Measurements from ENCODE around the gene INHBE. TPM values are rescaled to one million over a fixed set of nuclear protein-coding genes. Genes with fewer than 3 reads are reported as not detected.

Gene INHBE
- total and polyA plus RNA-seq, 7 donors, result 0.18 to 6.8 (median 0.57) TPM

DNA sequence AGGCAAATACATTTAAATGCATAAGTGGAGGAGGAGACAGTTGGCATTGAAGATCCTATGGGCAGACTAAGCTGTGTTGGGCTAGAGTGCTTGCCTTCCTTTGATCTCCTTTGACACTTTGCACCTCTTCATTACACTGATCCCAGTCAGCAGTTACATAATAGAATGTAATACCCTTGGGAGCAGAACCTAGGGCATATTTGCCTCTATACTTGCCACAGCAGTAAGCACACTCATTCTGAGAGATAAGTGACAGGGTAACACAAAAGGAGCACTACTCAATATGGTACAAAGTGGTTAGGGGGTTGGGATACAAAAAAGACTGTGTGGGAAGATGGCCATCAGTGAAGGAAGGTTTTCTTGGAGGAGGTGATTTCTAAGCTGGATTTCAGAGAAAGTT is 41.7 kb downstream of the INHBE start:
- H3K27me3 ChIP-seq (ENCODE audit: insufficient read depth in 3 of 3, low read length in 2 of 3), result no peaks in the 10 kb centered on the region
- intact Hi-C loops (cut with DNase I), result no loop called here
- DNase-seq (no peak), ATAC-seq (no peak)
- TF ChIP-seq, protein P1, sequence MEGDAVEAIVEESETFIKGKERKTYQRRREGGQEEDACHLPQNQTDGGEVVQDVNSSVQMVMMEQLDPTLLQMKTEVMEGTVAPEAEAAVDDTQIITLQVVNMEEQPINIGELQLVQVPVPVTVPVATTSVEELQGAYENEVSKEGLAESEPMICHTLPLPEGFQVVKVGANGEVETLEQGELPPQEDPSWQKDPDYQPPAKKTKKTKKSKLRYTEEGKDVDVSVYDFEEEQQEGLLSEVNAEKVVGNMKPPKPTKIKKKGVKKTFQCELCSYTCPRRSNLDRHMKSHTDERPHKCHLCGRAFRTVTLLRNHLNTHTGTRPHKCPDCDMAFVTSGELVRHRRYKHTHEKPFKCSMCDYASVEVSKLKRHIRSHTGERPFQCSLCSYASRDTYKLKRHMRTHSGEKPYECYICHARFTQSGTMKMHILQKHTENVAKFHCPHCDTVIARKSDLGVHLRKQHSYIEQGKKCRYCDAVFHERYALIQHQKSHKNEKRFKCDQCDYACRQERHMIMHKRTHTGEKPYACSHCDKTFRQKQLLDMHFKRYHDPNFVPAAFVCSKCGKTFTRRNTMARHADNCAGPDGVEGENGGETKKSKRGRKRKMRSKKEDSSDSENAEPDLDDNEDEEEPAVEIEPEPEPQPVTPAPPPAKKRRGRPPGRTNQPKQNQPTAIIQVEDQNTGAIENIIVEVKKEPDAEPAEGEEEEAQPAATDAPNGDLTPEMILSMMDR (IDR thresholded peaks at IDR 0.05), result no peak
- H3K27ac ChIP-seq, result no peak overlapping the region
- H3K9me3 ChIP-seq, result no peaks in the 10 kb centered on the region
- H3K36me3 ChIP-seq (ENCODE audit: insufficient read depth in 1 of 2, low read depth in 1 of 2), result peaks cover 19 to 68% of the 10 kb centered on the region in 2 donors
- no peak overlapping the region for H3K4me3 ChIP-seq
- H3K4me1 ChIP-seq, result no peaks in the 10 kb centered on the region

DNA sequence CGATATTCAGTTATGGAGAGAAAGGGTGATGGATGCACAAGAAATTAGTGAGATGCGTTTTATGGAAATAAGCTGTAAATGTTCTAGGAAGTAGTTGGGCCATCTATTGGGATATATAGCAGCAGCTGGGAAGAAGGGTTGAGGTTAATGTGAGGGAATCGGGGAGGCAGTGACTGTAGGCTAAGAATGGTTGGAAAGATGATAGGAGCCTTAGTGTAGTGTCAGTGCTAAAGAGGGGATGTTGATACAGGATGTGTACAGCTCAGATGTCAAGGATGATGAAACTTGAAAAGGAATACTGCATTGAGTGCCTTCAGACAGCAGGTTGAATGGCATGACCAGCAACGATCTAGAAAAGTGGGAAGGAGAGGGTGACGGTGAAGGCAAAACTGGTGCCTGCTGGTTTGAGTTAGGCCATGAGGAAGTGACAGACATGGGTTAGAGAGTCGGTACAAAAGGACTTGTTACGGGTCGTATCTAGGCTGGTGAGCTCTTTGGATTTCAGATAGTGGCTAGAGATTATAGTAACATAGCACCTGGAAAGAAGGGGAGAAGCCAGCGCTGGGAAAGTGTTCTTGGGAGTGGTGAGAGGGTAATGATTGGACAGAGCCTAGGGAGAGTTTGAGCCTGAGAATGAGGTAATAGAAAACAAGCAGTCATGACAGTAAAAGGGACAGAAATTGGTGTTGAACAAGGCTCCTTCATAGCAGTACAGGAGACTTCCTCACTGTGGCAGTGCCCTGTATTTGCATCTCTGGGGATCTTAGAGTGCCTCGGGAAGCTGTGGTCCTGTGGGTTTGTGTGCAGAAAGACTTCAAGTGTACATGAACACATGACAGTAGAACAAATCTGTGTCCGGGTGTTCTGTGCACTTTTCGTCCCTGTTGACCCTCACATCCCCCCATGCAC is 42.4 kb downstream of the INHBE start:
- WGBS, 3 donors, result 83 to 95% (median 92%) methylated on average over 12 of the region's 12 CpGs
- Histone ChIP-seq H3K27ac (no peak overlapping the region), H3K9me3 (no peaks in the 10 kb centered on the region), H3K4me3 (no peak overlapping the region), H3K36me3 (ENCODE audit: insufficient read depth in 1 of 2, low read depth in 1 of 2) (peaks cover 23 to 72% of the 10 kb centered on the region in 2 donors), H3K4me1 (no peaks in the 10 kb centered on the region), H3K27me3 (ENCODE audit: insufficient read depth in 3 of 3, low read length in 2 of 3) (no peaks in the 10 kb centered on the region)
- intact Hi-C loops (cut with DNase I), result no loop called here
- ATAC-seq (peak in 2 of 4 donors; percentile 14 to 42), DNase-seq (no peak)
- TF ChIP-seq, protein P1 (IDR thresholded peaks at IDR 0.05), result no peak

DNA sequence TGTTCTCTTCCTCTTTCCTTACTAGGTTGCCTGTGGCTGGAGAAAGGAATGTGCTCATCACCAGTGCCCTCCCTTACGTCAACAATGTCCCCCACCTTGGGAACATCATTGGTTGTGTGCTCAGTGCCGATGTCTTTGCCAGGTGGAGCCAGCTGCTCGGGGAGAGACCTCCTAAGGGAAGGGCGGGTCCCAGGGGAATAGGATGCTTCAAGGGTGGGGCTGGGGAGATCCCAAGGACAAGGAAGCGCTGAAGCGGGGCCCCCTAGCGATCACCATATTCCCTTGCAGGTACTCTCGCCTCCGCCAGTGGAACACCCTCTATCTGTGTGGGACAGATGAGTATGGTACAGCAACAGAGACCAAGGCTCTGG is 43.0 kb downstream of the INHBE start:
- ATAC-seq, result no peak

DNA sequence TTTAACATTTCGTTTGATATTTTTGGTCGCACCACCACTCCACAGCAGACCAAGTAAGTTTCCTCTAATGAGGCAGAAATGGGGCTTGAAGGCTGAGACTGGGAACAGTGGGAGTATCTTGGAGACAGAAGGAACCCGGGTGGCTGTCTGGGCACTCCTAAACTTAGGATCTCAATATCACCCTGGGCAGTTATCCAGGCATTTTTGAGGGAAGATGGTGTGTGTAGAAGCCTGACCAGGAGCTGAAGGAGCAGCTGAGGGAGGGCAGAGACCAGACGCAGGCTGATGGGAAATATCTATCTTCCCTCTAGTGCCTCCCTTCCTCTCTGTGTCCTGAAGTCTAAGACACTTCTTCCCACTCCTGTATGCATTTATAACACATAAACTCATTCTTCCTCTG is 43.5 kb downstream of the INHBE start:
- no peaks in the 10 kb centered on the region for H3K9me3 ChIP-seq

More for the DNA sequence above, 43.0 kb downstream of the INHBE start:
- H3K27me3 ChIP-seq (ENCODE audit: insufficient read depth in 3 of 3, low read length in 2 of 3), result no peaks in the 10 kb centered on the region
- no peak overlapping the region for H3K27ac ChIP-seq
- H3K4me1 ChIP-seq, result no peaks in the 10 kb centered on the region
- no peak for DNase-seq
- TF ChIP-seq, protein P1 (IDR thresholded peaks at IDR 0.05), result no peak
- 79 to 84% (median 81%) methylated on average over 9 of the region's 9 CpGs for WGBS, 3 donors
- H3K36me3 ChIP-seq (ENCODE audit: insufficient read depth in 1 of 2, low read depth in 1 of 2), result peaks cover 18 to 74% of the 10 kb centered on the region in 2 donors
- H3K4me3 ChIP-seq, result no peak overlapping the region
- no peaks in the 10 kb centered on the region for H3K9me3 ChIP-seq
- intact Hi-C loops (cut with DNase I), result no loop called here

More for the DNA sequence above, 43.5 kb downstream of the INHBE start:
- TF ChIP-seq, protein P1 (IDR thresholded peaks at IDR 0.05), result no peak
- intact Hi-C loops (cut with DNase I), result no loop called here
- 93 to 98% (median 93%) methylated on average over 4 of the region's 4 CpGs for WGBS, 3 donors
- ATAC-seq, result no peak
- Histone ChIP-seq H3K4me1 (no peaks in the 10 kb centered on the region), H3K36me3 (ENCODE audit: insufficient read depth in 1 of 2, low read depth in 1 of 2) (peaks cover 18 to 79% of the 10 kb centered on the region in 2 donors), H3K27me3 (ENCODE audit: insufficient read depth in 3 of 3, low read length in 2 of 3) (no peaks in the 10 kb centered on the region), H3K4me3 (no peak overlapping the region), H3K27ac (no peak overlapping the region)
- DNase-seq, result no peak
